ENCODE results near the gene PSTPIP1. TPM values are rescaled to one million over a fixed set of nuclear protein-coding genes. Genes with fewer than 3 reads are reported as not detected.

The PSTPIP1 gene
- total RNA-seq, 1 donor from 2014 or later, result 42.7 TPM

GRCh38 chr15:77037388-77038209 lies 42.7 kb downstream of the PSTPIP1 start:
- intact Hi-C loops (cut with micrococcal nuclease), result loop anchor here (1.0 kb wide), 1 partner anchor 506 kb away; no protein-coding TSS in a partner anchor
- no peaks in the 10 kb centered on the region for H3K9me3 Mint-ChIP-seq
- ChIA-PET CTCF (no interaction called here), POLR2A (no interaction called here)
- DNase-seq, result peak; percentile 15
- no peak for TF ChIP-seq CTCF (IDR thresholded peaks at IDR 0.05)
- H3K27me3 Mint-ChIP-seq, result no peaks in the 10 kb centered on the region
- no peak for ATAC-seq (ENCODE audit: low read depth)
- H3K4me3 Mint-ChIP-seq, result no peak overlapping the region
- H3K27ac Mint-ChIP-seq, result peak overlapping the region; percentile 62
- peaks cover 12% of the 10 kb centered on the region for H3K4me1 Mint-ChIP-seq
- H3K36me3 Mint-ChIP-seq (ENCODE audit: low read depth), result peaks cover 52% of the 10 kb centered on the region

GRCh38 chr15:77038312-77039216 lies 43.6 kb downstream of the PSTPIP1 start:
- intact Hi-C loops (cut with micrococcal nuclease), result loop anchor here (1.0 kb wide), 1 partner anchor 505 kb away; no protein-coding TSS in a partner anchor
- ChIA-PET CTCF (no interaction called here), POLR2A (no interaction called here)
- no peaks in the 10 kb centered on the region for H3K9me3 Mint-ChIP-seq
- ATAC-seq (ENCODE audit: low read depth) (no peak), DNase-seq (no peak)
- peaks cover 14% of the 10 kb centered on the region for H3K4me1 Mint-ChIP-seq
- H3K27me3 Mint-ChIP-seq, result no peaks in the 10 kb centered on the region
- peak overlapping the region; percentile 25 for H3K27ac Mint-ChIP-seq
- TF ChIP-seq CTCF (IDR thresholded peaks at IDR 0.05), result no peak
- no peak overlapping the region for H3K4me3 Mint-ChIP-seq
- peaks cover 61% of the 10 kb centered on the region for H3K36me3 Mint-ChIP-seq (ENCODE audit: low read depth)

GRCh38 chr15:77039217-77039533 lies 44.2 kb downstream of the PSTPIP1 start:
- Mint-ChIP-seq H3K27me3 (no peaks in the 10 kb centered on the region), H3K36me3 (ENCODE audit: low read depth) (peaks cover 67% of the 10 kb centered on the region), H3K4me3 (no peak overlapping the region), H3K27ac (no peak overlapping the region), H3K9me3 (no peaks in the 10 kb centered on the region), H3K4me1 (peaks cover 18% of the 10 kb centered on the region)
- no peak for DNase-seq
- TF ChIP-seq CTCF (IDR thresholded peaks at IDR 0.05), result no peak
- CTCF ChIA-PET, result no interaction called here
- intact Hi-C loops (cut with micrococcal nuclease), result no loop called here
- ATAC-seq (ENCODE audit: low read depth), result no peak
- POLR2A ChIA-PET, result no interaction called here

- intact Hi-C loops (cut with micrococcal nuclease), result no loop called here
- ChIA-PET POLR2A (interaction anchor here (0.7 kb wide), 2 partner anchors 100 to 812 kb away, joined by 3 read pairs; no protein-coding TSS in a partner anchor), CTCF (interaction anchor here (0.9 kb wide), 1 partner anchor 9 kb away, joined by 3 read pairs; no protein-coding TSS in a partner anchor)
- Mint-ChIP-seq H3K4me3 (no peak overlapping the region), H3K27ac (no peak overlapping the region), H3K9me3 (no peaks in the 10 kb centered on the region), H3K36me3 (ENCODE audit: low read depth) (peaks cover 74% of the 10 kb centered on the region), H3K4me1 (peaks cover 25% of the 10 kb centered on the region), H3K27me3 (no peaks in the 10 kb centered on the region)
- ATAC-seq (ENCODE audit: low read depth), result no peak
- TF ChIP-seq CTCF (IDR thresholded peaks at IDR 0.05), result no peak
- no peak for DNase-seq
These were observed 44.9 kb downstream of the PSTPIP1 start for GRCh38 chr15:77039848-77040247.

GRCh38 chr15:77040673-77041072 lies 45.7 kb downstream of the PSTPIP1 start:
- peak overlapping the region; percentile 5 for H3K4me3 Mint-ChIP-seq

More at GRCh38 chr15:77040673-77041072, 45.7 kb downstream of the PSTPIP1 start:
- no peak for DNase-seq
- TF ChIP-seq CTCF (IDR thresholded peaks at IDR 0.05), result no peak
- POLR2A ChIA-PET, result interaction anchor here (0.7 kb wide), 2 partner anchors 100 to 811 kb away, joined by 3 read pairs; no protein-coding TSS in a partner anchor
- ATAC-seq (ENCODE audit: low read depth), result peak; percentile 49
- Mint-ChIP-seq H3K36me3 (ENCODE audit: low read depth) (peaks cover 80% of the 10 kb centered on the region), H3K27ac (peak overlapping the region; percentile 68), H3K4me1 (peaks cover 33% of the 10 kb centered on the region), H3K27me3 (no peaks in the 10 kb centered on the region), H3K9me3 (no peaks in the 10 kb centered on the region)
- intact Hi-C loops (cut with micrococcal nuclease), result no loop called here
- CTCF ChIA-PET, result interaction anchor here (0.9 kb wide), 1 partner anchor 9 kb away, joined by 3 read pairs; no protein-coding TSS in a partner anchor
